ENCODE results near the gene STX16.

DNA sequence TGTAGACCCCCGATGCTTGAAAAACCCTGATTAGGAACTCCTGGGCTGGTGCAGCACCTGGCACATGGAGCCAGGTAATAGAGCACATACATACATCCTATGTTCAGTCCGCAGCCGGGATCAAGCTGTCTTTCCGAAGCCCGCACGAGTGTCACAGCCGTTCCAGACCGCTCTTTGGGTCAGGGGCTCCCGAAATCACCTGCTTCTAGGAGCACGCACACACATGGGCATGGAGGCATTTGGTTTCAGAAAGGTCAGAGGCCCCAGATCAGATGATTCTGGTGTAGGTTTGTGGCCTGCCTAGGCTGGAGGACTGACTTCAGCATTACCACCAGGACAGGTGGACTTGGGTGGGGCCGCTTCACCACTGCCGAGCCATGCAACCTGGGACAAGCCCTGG, 42.1 kb upstream of the STX16 start:
- TF ChIP-seq, protein P1, sequence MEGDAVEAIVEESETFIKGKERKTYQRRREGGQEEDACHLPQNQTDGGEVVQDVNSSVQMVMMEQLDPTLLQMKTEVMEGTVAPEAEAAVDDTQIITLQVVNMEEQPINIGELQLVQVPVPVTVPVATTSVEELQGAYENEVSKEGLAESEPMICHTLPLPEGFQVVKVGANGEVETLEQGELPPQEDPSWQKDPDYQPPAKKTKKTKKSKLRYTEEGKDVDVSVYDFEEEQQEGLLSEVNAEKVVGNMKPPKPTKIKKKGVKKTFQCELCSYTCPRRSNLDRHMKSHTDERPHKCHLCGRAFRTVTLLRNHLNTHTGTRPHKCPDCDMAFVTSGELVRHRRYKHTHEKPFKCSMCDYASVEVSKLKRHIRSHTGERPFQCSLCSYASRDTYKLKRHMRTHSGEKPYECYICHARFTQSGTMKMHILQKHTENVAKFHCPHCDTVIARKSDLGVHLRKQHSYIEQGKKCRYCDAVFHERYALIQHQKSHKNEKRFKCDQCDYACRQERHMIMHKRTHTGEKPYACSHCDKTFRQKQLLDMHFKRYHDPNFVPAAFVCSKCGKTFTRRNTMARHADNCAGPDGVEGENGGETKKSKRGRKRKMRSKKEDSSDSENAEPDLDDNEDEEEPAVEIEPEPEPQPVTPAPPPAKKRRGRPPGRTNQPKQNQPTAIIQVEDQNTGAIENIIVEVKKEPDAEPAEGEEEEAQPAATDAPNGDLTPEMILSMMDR (IDR thresholded peaks at IDR 0.05), result no peak
- TF ChIP-seq TCF7L2 (IDR thresholded peaks at IDR 0.05; ENCODE audit: low read depth, low read length), result no peak
- TF ChIP-seq POLR2AphosphoS5 (IDR thresholded peaks at IDR 0.05; ENCODE audit: low read depth, low read length), result no peak
